Mucosa of rectum (tissue), 2 donors: ENCODE measurements around the gene MTM1.

Source experiments
- H3K27ac ChIP-seq, 2 donors: one replicate each; pipeline ENCODE4 v1.7.0; 2013; ENCODE audit warnings: inconsistent platforms in 2 of 2, low read depth in 2 of 2, low read length in 2 of 2
- H3K27me3 ChIP-seq, 2 donors: one replicate each; pipeline ENCODE4 v1.7.0; 2013; ENCODE audit warnings: low read length in 2 of 2; ENCODE audit not compliant: control insufficient read depth in 2 of 2, insufficient read depth in 2 of 2
- H3K36me3 ChIP-seq, 2 donors: one replicate each; pipeline ENCODE4 v1.7.0; 2013; ENCODE audit warnings: low read length in 2 of 2; ENCODE audit not compliant: control insufficient read depth in 2 of 2, insufficient read depth in 2 of 2
- H3K4me1 ChIP-seq, 2 donors: one replicate each; pipeline ENCODE4 v1.7.0; 2013; ENCODE audit warnings: low read length in 2 of 2, mild to moderate bottlenecking in 1 of 2; ENCODE audit not compliant: control insufficient read depth in 2 of 2, insufficient read depth in 2 of 2
- H3K4me3 ChIP-seq, 2 donors: one replicate each; pipeline ENCODE4 v1.7.0; 2013; ENCODE audit warnings: low read length in 2 of 2
- H3K9ac ChIP-seq, 2 donors: one replicate each; pipeline ENCODE4 v1.7.0; 2013; ENCODE audit warnings: low read length in 2 of 2, low read depth in 1 of 2, mild to moderate bottlenecking in 1 of 2
- H3K9me3 ChIP-seq, 2 donors: one replicate each; pipeline ENCODE4 v1.7.0; 2013; ENCODE audit warnings: low read length in 2 of 2; ENCODE audit not compliant: control insufficient read depth in 2 of 2
- donor health status: healthy.
- donor health status: Normal muscosa, but diverticular disease.

The MTM1 gene

DNA sequence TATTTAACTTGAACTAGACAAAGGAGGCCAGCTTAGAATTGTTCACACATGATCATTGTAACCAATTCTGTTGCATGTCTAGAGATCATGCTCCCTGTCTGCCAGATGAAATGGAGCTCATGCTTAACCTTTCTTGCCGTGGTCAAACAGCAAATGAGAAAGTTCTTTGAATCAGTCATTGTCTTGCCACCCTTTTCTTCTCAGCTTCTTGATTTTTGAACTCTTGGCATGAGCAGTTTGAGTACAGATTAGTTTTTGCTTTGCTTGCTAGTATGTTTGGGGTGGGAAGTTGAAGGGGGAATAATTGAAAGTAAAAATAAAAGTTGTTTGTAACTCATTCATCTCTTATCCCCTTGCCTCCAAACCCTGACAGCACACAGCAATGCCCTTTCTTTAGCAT lies 4.7 kb downstream of the MTM1 start:
- peak overlapping the region in 1 of 2 donors; percentile 56 for H3K9ac ChIP-seq

DNA sequence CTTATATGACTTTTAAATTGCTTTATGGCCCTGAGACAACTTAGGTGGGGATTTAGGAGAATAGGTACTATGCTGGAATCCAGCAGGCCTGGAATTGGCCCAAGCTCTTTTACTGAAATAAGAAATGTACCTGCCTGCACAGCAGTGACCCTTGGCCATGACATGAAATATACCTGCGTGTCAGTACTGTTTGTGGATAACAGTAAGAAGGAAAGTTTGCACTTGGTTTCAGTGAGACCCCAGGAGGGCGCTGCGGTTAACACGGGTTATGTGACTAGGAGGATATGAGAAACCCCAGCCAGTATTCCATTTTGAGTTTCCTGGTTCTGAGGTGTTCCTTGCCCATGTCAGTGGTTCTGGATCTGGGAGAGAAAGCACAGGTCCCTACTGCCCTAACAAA lies 5.3 kb downstream of the MTM1 start:
- Histone ChIP-seq H3K4me3 (peak overlapping the region; percentile 5 to 46), H3K9ac (peak overlapping the region in 1 of 2 donors; percentile 61), H3K27me3 (no peaks in the 10 kb centered on the region), H3K9me3 (no peaks in the 10 kb centered on the region), H3K27ac (peak overlapping the region; percentile 87 to 93), H3K36me3 (no peaks in the 10 kb centered on the region), H3K4me1 (peaks cover 26 to 78% of the 10 kb centered on the region in 2 donors)

More for the DNA sequence above, 4.7 kb downstream of the MTM1 start:
- no peaks in the 10 kb centered on the region for H3K9me3 ChIP-seq
- peak overlapping the region; percentile 87 to 93 for H3K27ac ChIP-seq
- H3K36me3 ChIP-seq, result no peaks in the 10 kb centered on the region
- H3K4me3 ChIP-seq, result peak overlapping the region in 1 of 2 donors; percentile 13
- no peaks in the 10 kb centered on the region for H3K27me3 ChIP-seq
- peaks cover 26 to 72% of the 10 kb centered on the region in 2 donors for H3K4me1 ChIP-seq

DNA sequence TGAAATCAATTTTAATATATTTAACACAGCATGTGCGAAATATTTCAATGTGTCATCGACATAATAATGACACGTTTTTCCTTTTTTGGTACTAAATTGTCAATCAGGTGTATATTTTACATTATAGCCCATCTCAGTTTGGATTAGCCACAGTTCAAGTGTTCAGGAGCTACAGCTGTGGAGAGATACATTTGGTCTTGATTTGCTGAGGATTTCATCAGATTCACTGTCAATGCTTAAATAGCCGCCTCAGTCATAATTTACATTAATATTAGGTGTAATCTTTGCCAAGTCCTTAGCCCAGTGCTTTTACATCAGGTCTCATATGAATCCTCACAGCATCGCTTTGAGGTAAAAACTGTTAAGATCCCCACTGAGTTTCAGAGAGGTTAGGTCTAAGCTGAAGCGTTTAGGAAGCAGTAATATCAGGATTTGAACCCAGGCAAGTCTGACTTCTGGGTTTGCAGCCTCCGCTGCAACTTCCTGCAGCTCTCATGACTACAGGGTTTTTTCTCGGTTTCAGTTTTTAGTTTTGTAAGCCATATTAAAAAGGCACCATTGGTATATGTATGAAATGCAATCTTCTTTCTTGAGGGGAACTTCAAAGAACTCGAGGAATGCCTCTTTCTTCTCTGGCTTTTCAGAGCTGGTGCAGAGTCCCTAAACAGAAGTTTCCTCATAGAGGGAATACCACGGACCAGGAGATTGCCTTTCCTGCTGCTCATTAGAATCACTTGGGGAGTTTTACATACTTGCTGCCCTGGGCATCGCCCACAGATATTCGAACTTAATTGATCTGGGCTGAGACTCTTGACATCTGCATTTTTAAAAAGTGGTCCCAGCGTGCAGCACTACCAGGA lies 6.4 kb downstream of the MTM1 start:
- Histone ChIP-seq H3K9ac (peak overlapping the region in 1 of 2 donors; percentile 23), H3K27ac (peak overlapping the region; percentile 87 to 93), H3K27me3 (no peaks in the 10 kb centered on the region), H3K4me1 (peaks cover 26 to 76% of the 10 kb centered on the region in 2 donors), H3K4me3 (peak overlapping the region; percentile 1 to 9), H3K9me3 (no peaks in the 10 kb centered on the region), H3K36me3 (no peaks in the 10 kb centered on the region)

DNA sequence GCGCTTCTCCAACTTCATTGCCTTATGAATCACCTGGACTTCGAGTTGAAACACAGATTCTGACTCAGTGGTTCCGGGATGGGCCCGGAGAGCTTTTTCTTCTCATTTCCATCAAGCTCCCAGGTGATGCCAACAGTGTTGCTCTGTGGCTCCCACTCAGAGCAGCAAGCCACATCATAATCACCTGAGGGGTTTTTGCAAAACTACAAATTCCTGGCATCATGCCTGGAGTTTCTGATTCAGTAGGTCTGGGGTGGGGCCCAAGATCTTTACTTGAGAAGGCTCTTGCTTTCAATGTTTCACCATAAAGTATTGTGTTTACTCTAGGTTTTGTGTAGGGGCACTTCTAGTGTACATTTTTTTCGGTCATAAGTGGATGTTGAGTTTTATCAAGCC lies 7.0 kb downstream of the MTM1 start:
- H3K9ac ChIP-seq, result peak overlapping the region in 1 of 2 donors; percentile 23
- H3K27ac ChIP-seq, result peak overlapping the region; percentile 87 to 93
- no peaks in the 10 kb centered on the region for H3K36me3 ChIP-seq
- peak overlapping the region; percentile 1 to 9 for H3K4me3 ChIP-seq
- H3K27me3 ChIP-seq, result no peaks in the 10 kb centered on the region
- peaks cover 24 to 71% of the 10 kb centered on the region in 2 donors for H3K4me1 ChIP-seq
- no peaks in the 10 kb centered on the region for H3K9me3 ChIP-seq

DNA sequence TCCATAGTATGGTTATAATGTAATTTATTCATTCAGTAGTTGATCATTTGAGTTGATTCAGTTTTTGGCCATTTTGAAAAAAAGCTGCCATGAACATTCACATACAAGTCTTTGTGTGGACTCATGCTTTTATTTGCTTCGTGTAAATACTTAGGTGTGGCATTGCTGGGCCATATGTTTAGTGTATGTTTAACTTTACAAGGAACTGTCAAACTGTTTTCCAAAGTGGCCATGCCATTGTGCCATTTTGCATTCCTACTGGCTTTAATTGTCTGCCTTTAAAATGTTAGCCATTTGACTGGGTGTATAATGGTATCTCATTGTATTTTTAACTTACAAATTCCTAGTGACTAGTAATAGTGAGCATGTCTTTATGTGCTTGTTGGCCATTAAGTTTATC lies 8.8 kb downstream of the MTM1 start:
- Histone ChIP-seq H3K4me3 (no peak overlapping the region), H3K36me3 (no peaks in the 10 kb centered on the region), H3K27me3 (no peaks in the 10 kb centered on the region), H3K9me3 (no peaks in the 10 kb centered on the region), H3K4me1 (peaks cover 13 to 58% of the 10 kb centered on the region in 2 donors), H3K9ac (peak overlapping the region in 1 of 2 donors; percentile 34), H3K27ac (peak overlapping the region; percentile 52 to 93)

DNA sequence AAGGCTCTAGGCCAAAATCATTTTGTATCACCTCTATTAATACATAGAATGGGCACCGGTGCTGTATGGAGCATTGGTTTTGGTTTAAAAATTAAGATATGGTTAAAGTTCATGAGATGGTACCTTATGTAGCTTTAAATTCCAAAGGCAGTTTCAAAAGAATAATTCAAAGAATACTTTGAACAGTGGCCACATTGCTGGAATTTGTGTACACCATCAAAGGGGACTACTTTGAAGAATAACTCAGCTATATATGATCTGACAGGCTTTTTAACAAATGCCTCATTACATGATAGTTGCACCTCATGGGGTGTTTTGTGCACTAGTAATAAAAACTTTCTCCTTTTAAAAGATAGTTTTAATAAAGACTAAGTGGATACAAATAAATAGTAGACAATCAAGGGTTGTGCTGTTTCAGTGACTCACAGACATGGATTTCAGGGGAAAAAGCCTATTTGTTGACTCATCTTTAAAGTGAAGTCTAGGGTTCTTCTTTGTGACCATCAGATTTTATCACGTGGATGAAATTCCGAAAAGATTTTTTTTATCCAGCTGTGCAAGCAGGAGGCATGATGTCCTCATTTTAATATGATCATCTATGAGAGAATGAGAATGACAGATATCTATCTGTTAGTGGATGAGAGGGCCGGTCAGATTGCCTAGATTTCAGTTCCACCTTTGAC lies 12.8 kb downstream of the MTM1 start:
- no peak overlapping the region for H3K9ac ChIP-seq
- no peak overlapping the region for H3K27ac ChIP-seq
- H3K36me3 ChIP-seq, result no peaks in the 10 kb centered on the region
- no peaks in the 10 kb centered on the region for H3K27me3 ChIP-seq
- peaks cover 0 to 25% of the 10 kb centered on the region in 2 donors for H3K4me1 ChIP-seq
- H3K4me3 ChIP-seq, result no peak overlapping the region
- H3K9me3 ChIP-seq, result no peaks in the 10 kb centered on the region

DNA sequence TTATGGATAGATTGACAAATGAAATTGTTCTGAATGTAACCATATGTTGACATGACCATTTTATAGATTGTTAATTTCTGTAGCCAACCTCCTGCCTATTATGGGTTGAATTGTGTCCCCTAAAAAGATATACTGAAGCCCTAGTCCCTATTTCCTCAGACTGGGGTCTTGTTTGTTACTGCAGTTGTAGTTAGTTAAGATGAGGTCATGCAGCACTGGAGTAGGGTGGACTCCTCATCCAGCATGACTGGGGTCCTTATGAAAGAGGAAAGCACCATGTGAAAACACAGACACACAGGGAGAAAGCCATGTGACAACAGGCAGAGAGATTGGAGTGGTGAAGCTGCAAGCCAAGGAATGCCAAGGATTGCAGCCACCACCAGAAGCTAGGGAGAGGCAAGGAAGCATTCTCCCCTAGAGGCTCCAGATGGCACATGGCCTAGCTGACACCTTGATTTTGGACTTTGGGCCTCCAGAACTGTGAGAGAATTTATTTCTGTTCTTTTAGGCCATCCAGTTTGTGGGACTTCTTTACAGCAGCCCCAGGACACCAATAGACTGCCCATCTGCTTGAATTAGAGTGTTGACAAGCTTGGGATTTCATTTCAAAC lies 14.0 kb downstream of the MTM1 start:
- Histone ChIP-seq H3K9ac (no peak overlapping the region), H3K27ac (no peak overlapping the region), H3K4me1 (peaks cover 0 to 17% of the 10 kb centered on the region in 2 donors), H3K9me3 (no peaks in the 10 kb centered on the region), H3K27me3 (no peaks in the 10 kb centered on the region), H3K36me3 (no peaks in the 10 kb centered on the region), H3K4me3 (no peak overlapping the region)

DNA sequence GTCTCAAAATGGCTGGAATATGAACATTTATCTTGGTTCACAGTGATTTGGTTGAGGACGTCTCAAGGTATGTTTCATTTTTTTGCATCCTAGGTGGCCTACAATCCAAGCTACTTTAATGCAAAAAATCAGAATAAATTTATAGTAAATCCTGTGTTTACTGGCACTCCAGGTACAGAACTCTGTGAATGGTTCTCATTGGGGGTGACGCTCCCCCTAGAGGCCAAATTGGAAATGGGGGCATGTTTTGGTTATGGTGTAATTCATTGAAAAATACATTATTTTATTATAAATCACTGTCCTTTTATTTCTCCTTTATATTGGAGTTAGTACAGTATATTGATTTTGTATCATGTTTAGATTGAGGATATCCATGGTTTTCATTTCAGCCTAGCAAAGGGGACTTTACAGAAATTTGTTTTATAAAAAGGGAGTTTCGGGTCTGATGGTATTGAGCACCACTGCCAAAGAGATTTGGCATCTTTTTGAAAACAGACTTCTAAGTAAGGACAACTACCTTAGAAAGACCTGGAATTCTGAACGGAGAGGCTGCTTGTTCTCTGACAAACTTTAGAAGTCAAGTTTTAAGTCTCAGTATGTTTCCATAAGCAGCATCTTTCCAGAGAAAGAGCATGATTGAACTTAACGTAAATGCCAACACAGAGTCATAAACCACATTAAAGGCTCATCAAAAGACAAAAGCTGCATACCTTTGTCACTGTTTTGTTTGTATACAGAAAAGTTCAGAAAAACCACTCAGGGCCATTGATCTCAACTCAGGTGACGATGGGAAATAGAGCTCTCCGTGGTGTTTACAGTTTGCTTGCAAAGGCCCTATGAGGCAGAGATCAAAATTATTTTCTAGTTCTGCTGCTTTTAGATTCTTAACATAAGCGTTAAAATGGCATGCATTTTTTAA lies 19.4 kb downstream of the MTM1 start:
- no peak overlapping the region for H3K4me3 ChIP-seq
- H3K9me3 ChIP-seq, result no peaks in the 10 kb centered on the region
- H3K27me3 ChIP-seq, result no peaks in the 10 kb centered on the region
- no peak overlapping the region for H3K9ac ChIP-seq
- peaks cover 0 to 3% of the 10 kb centered on the region in 2 donors for H3K4me1 ChIP-seq
- H3K27ac ChIP-seq, result no peak overlapping the region
- no peaks in the 10 kb centered on the region for H3K36me3 ChIP-seq

DNA sequence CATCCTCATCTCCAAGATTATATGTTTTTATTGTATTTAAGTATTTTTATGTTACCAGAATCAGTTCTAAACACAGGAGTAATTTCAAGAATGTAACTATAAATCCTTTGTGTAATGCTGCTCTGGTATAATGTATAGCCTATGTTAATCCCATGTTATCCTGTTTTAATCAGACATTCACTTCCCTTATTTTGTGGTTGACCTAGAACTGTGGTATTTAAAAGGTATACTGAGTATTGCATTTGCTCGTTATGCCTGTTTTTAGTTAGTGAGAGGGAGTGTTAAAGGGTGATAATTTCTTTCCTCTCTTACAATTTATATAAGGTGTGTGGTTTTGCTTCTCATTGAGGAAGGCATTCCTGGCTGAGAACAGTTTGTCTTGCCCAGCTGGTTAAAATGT lies 26.2 kb downstream of the MTM1 start:
- Histone ChIP-seq H3K4me3 (no peak overlapping the region), H3K27me3 (no peaks in the 10 kb centered on the region), H3K36me3 (peaks cover 7 to 16% of the 10 kb centered on the region in 2 donors), H3K27ac (no peak overlapping the region), H3K4me1 (no peaks in the 10 kb centered on the region), H3K9ac (no peak overlapping the region), H3K9me3 (no peaks in the 10 kb centered on the region)
